Vagina (tissue), 2 donors: ENCODE data around the gene LRFN3. TPM values are rescaled to one million over a fixed set of nuclear protein-coding genes. Genes with fewer than 3 reads are reported as not detected.

Experiments used
- DNase-seq, 2 donors: peaks; one replicate each; pipeline ENCODE4 v3.0.0-alpha.2; 2017; ENCODE audit errors: extremely low spot score in 2 of 2
- H3K27ac ChIP-seq: fragments of 200-600 bp; sonication (generic); one replicate; pipeline ENCODE4 v1.5.1; 2019
- H3K27me3 ChIP-seq: fragments of 200-600 bp; sonication (generic); one replicate; pipeline ENCODE4 v1.5.1; 2019
- H3K36me3 ChIP-seq, 2 donors: fragments of 200-600 bp; sonication (generic); one replicate each; pipeline ENCODE4 v1.5.1; 2017 to 2019
- H3K4me1 ChIP-seq: fragments of 200-600 bp; sonication (generic); one replicate; pipeline ENCODE4 v1.5.1; 2019
- H3K4me3 ChIP-seq, 2 donors: fragments of 200-600 bp; sonication (generic); 1 replicate in 1 of 2; 2 replicates in 1 of 2; pipeline ENCODE4 v1.5.1; 2016 to 2019
- H3K9me3 ChIP-seq: fragments of 200-600 bp; sonication (generic); one replicate; pipeline ENCODE4 v1.5.1; 2019
- CTCF ChIP-seq, 3 experiments: fragments of 450-650 bp in 2 of 3; fragments of 200-600 bp in 1 of 3; sonication (generic) in 1 of 3; IDR thresholded peaks; one replicate each; pipeline ENCODE4 v1.5.1; 2017 to 2019; ENCODE audit warnings: antibody characterized with exemption in 3 of 3, mild to moderate bottlenecking in 2 of 3, moderate library complexity in 2 of 3
- POLR2A ChIP-seq, 2 donors: fragments of 450-650 bp; IDR thresholded peaks; one replicate each; pipeline ENCODE4 v1.6.1; 2017; ENCODE audit warnings: antibody characterized with exemption in 2 of 2, mild to moderate bottlenecking in 2 of 2, moderate library complexity in 2 of 2
- POLR2AphosphoS5 ChIP-seq, 2 donors: sonication (generic); formaldehyde crosslinking; IDR thresholded peaks; one replicate each; pipeline ENCODE4 v1.9.0; 2017; ENCODE audit warnings: antibody characterized with exemption in 2 of 2, mild to moderate bottlenecking in 2 of 2, low read depth in 1 of 2; ENCODE audit not compliant: insufficient read depth in 1 of 2
- intact Hi-C: fragments of 100-400 bp; cut with DNase I; formaldehyde crosslinking; loops from one replicate; pipeline ENCODE4 v1.15.1; 2023
- total RNA-seq: library from RNA; depleted of rRNA; stranded (reverse); fragments of >200 nt; gene quantifications from one replicate; pipeline ENCODE4 v1.2.3, GENCODE V29; 2016

LRFN3 gene
- total RNA-seq, 1 donor from 2014 or later: 9.1 TPM

GRCh38 chr19:35960432-35960972, 24.3 kb downstream of the LRFN3 start:
- intact Hi-C loops: no loop called here
- Histone ChIP-seq H3K9me3 (no peaks in the 10 kb centered on the region), H3K36me3 (no peaks in the 10 kb centered on the region), H3K4me1 (peaks cover 8% of the 10 kb centered on the region), H3K27ac (no peak overlapping the region), H3K4me3 (no peak overlapping the region), H3K27me3 (no peaks in the 10 kb centered on the region)
- DNase-seq: no peak
- TF ChIP-seq POLR2AphosphoS5 (IDR thresholded peaks at IDR 0.05; ENCODE audit: insufficient read depth in 1 of 2, low read depth in 1 of 2): no peak
- TF ChIP-seq POLR2A (IDR thresholded peaks at IDR 0.05): no peak
- TF ChIP-seq CTCF (IDR thresholded peaks at IDR 0.05): no peak

- peaks cover 8% of the 10 kb centered on the region for H3K4me1 ChIP-seq
- no peak overlapping the region for H3K27ac ChIP-seq
- H3K27me3 ChIP-seq: no peaks in the 10 kb centered on the region
- TF ChIP-seq POLR2AphosphoS5 (IDR thresholded peaks at IDR 0.05; ENCODE audit: insufficient read depth in 1 of 2, low read depth in 1 of 2) (no peak), CTCF (IDR thresholded peaks at IDR 0.05) (no peak), POLR2A (IDR thresholded peaks at IDR 0.05) (no peak)
- intact Hi-C loops: no loop called here
- H3K9me3 ChIP-seq: no peaks in the 10 kb centered on the region
- no peak overlapping the region for H3K4me3 ChIP-seq
- no peak for DNase-seq
- no peaks in the 10 kb centered on the region for H3K36me3 ChIP-seq
Measured at GRCh38 chr19:35963514-35963913, 27.3 kb downstream of the LRFN3 start.

- Histone ChIP-seq H3K4me1 (no peaks in the 10 kb centered on the region), H3K36me3 (no peaks in the 10 kb centered on the region), H3K9me3 (no peaks in the 10 kb centered on the region), H3K4me3 (no peak overlapping the region), H3K27me3 (no peaks in the 10 kb centered on the region), H3K27ac (no peak overlapping the region)
- DNase-seq: no peak
- intact Hi-C loops: no loop called here
- TF ChIP-seq POLR2AphosphoS5 (IDR thresholded peaks at IDR 0.05; ENCODE audit: insufficient read depth in 1 of 2, low read depth in 1 of 2): no peak
- TF ChIP-seq POLR2A (IDR thresholded peaks at IDR 0.05): no peak
- TF ChIP-seq CTCF (IDR thresholded peaks at IDR 0.05): no peak
Measured at GRCh38 chr19:35966771-35967170, 30.6 kb downstream of the LRFN3 start.

GRCh38 chr19:35973487-35973886, 37.3 kb downstream of the LRFN3 start:
- DNase-seq: no peak
- H3K36me3 ChIP-seq: no peaks in the 10 kb centered on the region
- no peak overlapping the region for H3K27ac ChIP-seq
- no peak for TF ChIP-seq POLR2A (IDR thresholded peaks at IDR 0.05)
- H3K4me3 ChIP-seq: no peak overlapping the region
- no peaks in the 10 kb centered on the region for H3K27me3 ChIP-seq
- intact Hi-C loops: no loop called here
- no peaks in the 10 kb centered on the region for H3K4me1 ChIP-seq
- H3K9me3 ChIP-seq: no peaks in the 10 kb centered on the region

GRCh38 chr19:35975608-35976214, 39.5 kb downstream of the LRFN3 start:
- intact Hi-C loops: no loop called here
- H3K4me1 ChIP-seq: no peaks in the 10 kb centered on the region
- no peaks in the 10 kb centered on the region for H3K36me3 ChIP-seq
- no peaks in the 10 kb centered on the region for H3K27me3 ChIP-seq
- no peak overlapping the region for H3K4me3 ChIP-seq
- H3K27ac ChIP-seq: no peak overlapping the region
- no peak for DNase-seq
- TF ChIP-seq POLR2AphosphoS5 (IDR thresholded peaks at IDR 0.05; ENCODE audit: insufficient read depth in 1 of 2, low read depth in 1 of 2) (no peak), POLR2A (IDR thresholded peaks at IDR 0.05) (no peak), CTCF (IDR thresholded peaks at IDR 0.05) (no peak)
- H3K9me3 ChIP-seq: no peaks in the 10 kb centered on the region
